Stimulated activated CD4-positive, alpha-beta T cell treated with anti-CD3 and anti-CD28 coated beads, TNF-alpha, amount 100 ng/mL, for 4 hours (primary cell): ENCODE measurements around the gene MIPOL1.
A peak's percentile ranks its signal among the peaks of the same experiment; 100 is the strongest.

Experiments used
- DNase-seq, 3 experiments: peaks; one replicate each; pipeline ENCODE4 v3.0.0-alpha.2; 2020; ENCODE audit warnings: low read depth in 3 of 3

MIPOL1 gene

DNA sequence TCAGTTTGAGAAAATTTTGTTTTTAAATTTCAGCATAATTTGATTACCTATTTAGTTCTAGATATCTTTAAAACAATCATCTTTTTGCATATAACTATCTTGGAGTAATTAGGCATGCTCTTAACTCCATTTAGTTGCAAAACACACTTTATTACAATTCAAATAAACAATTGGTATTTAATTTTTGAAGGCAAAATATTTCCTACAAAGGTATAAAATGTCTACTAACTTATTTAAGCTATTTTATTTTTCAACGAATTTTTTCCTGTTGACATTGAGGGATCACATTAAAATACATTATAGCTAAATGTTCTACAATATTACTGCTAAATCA is 389.0 kb downstream of the MIPOL1 start:
- DNase-seq, result no peak

DNA sequence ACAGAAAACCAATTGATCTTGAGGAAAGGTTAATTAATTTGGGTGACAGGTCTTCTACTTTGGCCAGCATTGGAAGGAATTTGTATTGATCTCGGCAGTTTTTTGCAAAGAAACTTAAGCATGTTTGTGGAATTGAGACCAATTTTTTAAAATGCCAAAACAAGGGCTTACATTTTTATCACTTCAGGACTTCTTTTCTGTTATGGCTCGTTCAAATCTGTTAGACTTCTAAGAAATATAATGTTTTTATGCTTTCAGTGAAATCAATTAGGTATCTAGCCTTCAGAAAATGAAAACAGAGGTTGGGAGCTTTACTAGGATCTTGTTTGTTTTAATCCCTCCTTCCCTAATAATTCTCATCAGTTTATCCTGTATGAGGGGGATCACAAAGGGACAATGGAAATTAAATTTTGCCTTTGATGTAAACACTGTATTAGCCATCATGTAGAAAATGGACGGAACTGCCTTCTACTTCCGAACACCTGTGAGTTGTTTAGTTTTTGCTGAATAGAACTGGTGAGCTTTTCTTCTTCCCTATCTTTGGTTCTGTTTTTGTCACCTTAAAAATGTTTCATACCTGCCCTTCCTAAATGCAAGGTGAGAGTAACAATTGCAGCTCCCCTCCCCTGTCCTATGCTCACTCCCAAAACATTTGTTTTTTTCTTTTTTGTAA is 389.5 kb downstream of the MIPOL1 start:
- DNase-seq, result no peak

DNA sequence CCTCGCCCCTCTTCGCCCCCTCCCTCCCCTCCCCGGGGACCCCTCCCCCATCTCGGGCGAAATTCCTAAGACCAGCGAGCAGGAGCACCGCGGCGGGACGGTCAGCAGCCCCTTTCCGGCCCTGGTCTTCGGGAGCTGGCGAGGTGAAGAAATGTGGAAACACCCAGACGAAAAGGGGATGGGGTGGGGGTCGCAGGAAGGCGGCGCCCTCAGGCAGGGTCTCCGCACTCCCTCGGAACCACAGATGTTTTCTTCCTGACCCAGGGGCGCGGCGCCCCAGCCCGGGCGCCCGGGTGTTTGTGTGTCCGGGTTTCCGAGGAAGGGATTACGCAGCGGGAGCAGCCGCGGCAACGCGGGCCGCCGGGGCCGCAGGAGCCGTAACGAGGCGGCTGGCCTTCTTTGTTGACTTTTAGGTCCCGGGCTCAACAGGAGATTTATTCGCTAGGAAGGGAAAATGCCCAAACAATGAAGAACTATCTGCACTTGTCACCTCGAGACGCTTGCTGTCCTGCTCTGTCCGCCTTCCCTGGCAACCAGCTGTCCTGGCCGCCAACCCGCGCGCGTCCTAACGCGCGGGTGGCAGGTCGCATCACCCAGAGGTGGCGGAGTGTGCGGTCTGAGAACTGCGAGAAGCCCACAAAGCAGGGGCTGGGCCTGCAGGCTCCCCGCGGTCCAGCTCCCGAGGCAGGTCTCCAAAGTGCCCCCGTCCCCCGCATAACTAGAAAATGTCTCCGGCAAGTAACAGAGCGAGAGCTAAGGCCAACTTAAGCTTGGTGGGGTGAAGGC is 390.3 kb downstream of the MIPOL1 start:
- no peak for DNase-seq

DNA sequence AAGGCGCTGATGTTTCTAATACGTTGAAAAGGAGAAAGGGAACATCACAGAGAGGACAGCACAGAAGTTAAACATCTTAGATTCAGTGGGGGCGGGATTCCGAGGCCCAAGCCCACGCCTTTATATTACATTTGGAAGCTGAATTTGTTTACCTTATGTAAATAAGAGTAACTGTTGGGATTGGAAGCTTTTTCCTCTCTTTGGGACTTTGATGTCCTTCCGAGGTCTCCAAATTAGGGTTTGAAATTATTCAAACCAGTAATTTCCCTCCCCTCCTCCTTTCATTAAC is 390.9 kb downstream of the MIPOL1 start:
- no peak for DNase-seq

DNA sequence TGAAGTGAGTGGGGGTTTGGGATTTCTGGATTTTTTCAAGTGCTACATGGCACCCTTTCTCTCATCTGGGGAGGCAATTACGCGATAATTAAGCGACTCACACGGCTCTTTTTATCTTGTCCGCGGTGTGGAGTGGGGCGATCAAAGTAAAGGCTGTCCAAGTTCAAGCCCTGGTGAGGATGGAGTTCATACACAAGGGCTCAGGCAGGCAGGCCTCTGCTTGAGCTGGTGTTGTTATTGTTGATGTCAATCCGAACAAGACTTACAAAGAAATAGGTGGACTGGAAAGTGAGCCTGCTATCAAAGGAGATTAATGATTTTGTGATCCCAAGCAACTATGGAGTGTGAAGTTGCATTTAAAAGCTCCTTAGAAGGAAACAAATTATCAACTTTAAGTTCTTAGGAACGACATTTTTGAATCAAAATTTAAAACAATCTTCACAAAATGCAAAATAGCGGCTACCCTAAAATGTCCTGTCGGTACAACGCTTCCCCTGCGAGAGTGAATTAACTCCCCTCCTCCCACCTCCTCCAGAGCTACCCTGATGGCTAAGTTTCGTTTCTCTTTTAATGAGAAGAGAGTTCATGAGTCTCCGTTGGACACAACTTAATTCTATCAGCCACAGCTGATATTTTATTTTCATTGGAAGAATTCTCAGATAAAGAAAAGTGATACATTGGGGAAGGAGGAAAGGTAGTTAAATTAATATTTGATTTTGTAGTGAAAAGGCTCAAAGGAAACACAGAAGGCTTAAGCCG is 391.4 kb downstream of the MIPOL1 start:
- DNase-seq, result no peak

DNA sequence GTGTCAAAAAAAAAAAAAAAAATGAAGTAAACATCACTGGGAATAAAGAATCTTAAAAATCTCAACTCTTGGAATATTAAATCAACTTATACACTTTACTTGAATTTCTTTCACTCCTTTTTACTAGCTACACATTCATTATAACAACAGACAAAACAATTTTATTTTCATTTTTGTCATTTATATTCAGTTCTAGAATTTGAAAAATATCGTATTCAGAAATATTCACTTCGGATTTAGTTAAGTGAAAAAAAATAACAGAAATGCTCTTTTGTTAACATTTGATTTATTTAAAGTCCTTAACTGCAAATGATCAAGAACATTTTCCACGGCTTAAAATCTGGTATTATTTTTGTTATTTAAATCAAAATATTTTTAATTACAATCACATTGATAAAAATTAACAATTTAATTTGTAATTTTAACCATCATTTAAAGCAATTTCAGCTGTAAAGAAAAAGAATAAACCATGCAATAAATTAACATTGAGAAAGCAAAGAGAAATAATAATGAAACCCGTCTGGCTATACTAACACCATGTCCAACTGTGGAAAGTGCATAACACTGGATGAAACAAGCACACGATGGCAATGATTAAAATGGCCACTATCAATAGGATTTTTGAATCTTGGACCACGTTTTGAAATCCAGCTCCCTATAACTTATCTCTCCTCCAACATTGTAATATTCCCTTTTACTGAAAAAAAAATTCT is 392.1 kb downstream of the MIPOL1 start:
- DNase-seq, result no peak

DNA sequence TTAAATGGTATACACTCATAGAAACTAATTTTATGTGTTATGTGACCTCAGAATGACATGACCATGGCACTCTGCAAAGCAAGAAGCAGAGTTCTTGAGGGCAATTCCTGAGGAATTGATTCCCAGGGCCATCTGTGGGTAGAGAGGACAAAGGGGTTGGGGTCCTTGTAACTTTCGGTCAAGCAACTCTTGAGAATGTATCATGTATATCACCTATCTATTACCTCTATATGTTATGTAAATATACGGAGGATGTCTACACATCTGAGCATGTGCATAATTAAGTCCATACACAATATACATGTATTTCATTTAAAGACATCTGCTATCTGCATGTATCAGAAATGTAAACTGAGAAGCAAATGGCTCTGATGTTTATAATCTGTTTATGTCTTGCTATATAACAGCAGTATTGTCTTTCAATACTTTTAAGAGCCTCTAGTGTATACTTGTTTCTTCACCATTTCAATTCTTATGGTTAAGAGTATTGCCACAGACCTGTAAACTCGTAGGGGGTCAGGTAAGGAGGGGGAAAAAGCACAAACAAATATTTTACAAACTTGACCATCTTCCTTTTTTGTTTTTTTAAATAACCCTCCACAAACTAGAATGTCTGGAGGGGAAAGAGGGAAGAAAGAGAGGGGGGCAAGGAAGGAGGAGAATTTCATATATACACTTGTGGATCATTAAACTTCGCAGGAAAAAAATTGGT is 392.8 kb downstream of the MIPOL1 start:
- DNase-seq, result no peak

DNA sequence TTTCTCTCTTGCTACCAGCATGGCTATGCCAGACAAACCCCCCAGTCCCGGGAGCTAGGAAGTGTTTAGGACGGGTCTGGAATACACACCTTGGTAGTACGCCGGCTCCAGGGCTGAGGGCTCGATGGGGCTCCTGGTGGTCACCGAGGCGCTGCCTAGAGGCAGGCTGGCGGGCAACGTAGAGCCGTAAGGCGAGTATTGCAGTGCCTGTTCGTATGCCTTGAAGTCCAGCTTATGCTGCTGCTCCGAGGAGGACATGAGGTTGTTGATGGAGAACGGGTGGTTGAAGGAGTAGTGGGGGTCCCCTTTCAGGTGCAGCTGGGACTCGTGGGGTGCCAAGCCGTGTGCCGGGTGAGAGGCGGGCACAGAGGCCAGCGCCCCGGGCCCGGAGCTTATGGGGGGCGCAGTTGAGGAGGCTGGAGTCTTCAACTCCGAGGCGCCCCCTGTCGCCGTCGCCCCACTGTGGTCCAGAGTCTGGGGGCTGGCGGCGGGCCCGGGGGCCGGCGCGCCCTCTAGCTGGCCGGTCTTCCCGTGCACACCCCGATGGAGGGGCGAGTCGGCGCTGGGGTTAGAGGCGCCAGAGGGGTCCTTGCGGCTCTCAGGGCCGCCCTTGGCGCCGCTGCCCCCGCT is 393.7 kb downstream of the MIPOL1 start:
- no peak for DNase-seq

DNA sequence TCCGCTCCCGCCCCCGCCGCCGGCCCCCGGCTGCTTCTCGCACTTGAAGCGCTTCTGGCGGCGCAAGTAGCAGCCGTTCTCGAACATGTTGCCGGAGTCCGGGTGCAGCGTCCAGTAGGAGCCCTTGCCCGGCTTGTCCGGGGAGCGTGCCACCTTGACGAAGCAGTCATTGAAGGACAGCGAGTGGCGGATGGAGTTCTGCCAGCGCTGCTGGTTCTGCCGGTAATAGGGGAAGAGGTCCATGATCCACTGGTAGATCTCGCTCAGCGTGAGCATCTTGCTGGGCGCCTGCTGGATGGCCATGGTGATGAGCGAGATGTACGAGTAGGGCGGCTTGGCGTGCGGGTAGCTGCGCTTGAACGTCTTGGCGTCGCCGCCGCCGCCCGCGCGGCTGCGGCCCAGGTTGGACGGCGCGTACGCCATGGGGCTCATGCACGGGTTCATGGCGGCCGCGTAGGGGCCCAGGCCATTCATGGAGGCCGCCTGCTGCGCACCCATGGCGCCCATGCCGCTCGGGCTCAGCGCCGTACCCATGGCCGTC is 394.3 kb downstream of the MIPOL1 start:
- no peak for DNase-seq

DNA sequence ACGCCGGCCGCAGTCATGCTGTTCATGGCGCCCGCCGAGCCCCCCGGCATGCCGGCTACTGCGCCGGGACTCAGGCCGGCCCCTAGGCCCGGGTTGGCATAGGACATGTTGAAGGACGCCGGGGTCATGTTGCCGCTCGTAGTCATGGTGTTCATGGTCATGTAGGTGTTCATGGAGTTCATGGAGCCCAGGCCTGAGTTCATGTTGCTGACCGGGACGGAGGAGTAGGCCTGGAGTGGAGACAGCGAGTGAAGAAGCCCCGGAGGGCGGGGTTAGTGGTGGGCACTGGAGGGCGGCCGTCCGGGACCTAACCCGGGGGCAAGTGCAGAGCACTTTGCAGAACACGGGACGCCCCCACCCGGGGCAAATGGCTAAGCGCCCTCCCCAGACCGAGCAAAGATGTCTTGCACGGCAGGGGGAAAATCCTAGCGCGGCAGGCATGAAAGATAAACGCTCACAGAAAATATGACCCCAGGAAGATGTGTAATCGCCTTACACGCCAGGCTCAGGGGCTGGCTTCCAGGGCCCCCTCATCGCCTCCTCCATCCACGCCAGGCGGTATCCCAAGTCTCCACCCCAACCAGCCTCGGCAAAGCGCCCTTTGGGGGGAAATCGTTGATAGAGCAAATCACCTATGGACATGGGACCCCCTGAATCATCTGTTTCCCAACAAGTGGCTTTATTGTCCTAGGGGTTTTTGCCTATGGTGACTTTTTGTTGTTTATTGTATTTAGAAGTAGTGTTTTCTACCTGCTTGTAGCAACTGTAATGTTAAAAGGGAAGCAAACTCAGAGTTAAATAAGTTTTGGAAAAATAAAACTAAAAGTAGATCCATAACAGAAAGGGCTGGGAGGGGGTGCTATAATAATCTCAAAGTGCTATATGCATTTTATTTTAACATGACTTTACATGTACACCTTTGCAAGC is 395.0 kb downstream of the MIPOL1 start:
- DNase-seq, result no peak

DNA sequence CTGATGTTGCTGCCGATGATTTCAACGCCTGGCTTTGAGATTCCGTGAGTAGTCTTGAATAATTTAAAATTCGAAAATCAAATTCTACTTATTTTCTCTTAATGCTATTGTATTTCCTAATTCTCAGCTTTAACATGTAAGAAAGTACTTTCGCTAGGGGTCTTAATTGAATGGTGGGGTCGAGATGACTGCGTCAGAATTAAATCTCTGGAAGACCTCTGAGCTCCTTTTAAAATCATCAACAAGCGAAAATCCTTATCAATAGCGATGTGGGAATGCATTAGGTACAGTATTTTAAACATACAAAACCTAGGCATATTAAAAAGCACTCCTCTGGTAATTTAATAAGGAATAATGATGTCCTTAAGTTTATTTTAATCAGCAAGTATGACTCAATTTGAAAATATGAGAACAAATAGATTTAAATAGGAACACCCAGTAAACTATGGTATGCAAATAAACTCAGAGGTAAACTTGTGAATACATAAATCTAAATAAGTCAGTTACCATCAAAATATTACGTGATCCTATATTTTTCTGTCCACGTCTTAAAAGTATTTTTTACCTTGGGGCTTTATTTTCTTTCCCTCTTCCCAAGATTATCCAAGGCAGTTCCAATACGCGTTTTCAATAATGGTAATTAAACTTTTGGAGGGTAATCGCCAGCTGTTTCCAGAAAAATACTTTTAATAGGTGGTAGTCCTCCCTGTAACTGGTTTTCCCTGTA is 395.9 kb downstream of the MIPOL1 start:
- DNase-seq, result no peak

DNA sequence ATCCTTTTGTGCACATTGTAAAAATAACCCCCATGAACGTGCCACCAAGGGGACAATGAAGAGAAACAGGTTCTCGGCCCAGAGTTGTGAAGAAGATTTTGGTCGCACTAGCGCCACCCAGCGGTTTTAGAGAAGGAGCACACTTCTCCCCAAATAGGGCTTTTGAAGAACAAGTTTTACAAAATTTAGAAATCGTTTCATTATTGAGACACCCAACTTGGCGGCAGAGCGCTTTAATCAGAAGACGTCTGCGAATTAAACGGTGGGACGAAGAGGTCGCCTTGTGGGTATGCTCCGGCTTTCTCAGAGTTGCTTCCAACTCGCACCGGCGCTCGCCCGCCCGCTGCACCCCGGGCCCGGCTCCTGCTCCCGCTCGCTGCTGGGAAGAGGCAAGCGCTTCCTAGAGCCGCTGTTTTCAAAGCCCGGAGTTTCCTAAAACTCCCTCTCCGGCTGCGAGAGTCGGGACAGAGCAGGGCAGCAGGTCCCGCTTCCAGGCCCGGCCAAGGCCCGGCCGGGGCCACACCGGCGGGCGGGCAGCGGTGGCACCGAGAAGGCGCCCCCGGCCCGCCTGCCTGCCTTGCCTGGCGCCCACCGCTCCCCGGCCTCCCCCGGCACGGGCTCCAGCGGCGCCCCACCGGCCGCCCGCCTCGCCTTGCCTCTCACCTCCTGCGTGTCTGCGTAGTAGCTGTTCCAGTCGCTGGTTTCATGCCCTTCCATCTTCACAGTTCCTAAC is 396.7 kb downstream of the MIPOL1 start:
- no peak for DNase-seq

DNA sequence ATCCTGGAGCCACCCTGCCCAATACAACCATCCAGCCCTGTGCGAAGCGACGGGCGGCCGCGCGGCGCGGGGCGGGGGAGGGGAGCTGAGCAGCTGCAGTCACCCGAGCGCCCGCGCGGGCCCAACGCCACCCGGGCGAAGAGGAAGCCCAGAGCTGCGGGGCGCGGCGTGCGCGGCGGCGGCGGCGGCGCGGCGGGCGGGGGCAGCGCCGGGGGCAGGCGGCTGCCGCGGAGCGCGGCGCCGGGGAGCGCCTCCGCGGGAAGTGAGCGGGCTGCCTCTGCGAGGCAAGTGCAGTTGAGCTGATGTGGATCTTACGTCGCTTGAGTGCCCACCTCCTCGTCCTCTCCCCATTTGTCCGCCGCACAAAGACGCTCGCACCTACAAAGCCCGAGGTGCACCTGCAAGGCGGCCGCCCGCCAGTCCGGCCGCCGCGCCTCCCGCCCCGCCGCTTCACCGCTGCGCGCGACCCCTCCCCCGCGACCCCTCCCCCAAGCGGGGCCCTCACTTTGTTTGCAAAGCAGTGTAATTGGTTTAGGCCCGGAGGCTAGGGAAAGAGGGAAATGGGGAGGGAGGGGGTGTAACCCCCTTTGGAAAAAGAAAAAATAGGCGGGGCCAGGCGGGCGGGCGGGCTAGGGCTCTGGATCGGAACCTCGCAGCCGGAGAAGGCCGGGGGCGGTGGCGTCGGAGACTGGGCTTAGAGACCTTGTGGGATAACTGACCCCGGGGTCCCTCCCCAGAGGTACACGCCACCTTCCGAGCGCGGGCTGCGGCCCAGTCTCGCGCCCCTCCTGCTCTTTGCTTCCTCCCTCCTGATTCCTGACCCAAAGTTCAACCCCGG is 397.5 kb downstream of the MIPOL1 start, which contains the start of the genes FOXA1 and TTC6:
Gene FOXA1 (minus strand): TSS at position 279 of the 838 bp plus-strand sequence. CDS start 277 bp downstream, at position 2.
Gene TTC6 (plus strand): TSS at position 659 of the 838 bp plus-strand sequence. CDS start 26,436 bp downstream, outside the sequence.
- no peak for DNase-seq

DNA sequence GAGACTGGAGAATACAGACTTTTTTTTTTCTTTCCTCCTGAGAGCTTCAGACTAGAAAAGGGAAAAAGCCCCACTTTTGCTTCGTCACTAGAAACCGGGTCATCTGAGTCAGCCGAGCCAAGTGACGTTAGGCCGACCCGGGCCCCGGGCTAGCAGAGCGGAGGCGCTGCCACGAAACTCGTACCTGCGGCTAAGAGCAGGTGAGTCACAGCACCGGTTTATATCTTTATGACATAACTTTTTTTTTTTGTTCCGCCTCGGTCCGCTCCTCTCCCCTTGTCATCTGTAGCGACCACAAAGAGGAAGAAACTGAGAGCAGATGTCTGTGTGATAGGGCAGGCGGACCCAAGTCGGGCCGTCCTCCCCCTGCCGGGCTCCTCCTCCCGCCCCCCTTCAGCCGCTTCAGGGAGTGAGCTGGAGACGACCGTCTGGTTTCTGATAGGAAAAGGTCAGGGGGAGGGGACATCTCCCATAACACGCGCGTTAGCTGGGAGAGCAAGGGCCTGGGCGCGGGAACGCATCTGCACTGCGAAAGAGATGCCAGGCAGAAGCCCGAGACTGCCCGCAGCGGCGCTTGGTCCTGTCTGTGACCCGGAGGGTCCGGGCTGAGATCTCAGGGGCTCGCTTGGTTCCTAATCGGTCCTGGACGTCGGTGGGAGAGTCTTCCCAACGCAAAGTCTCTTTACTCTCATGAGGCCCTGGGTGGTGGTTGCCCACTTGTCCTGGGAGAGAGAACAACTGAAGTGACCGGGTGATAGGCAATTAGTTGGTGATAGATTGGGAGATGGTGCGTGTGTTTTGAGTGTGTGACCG is 398.3 kb downstream of the MIPOL1 start:
- peak; percentile 41 to 51 (median 41) for DNase-seq

DNA sequence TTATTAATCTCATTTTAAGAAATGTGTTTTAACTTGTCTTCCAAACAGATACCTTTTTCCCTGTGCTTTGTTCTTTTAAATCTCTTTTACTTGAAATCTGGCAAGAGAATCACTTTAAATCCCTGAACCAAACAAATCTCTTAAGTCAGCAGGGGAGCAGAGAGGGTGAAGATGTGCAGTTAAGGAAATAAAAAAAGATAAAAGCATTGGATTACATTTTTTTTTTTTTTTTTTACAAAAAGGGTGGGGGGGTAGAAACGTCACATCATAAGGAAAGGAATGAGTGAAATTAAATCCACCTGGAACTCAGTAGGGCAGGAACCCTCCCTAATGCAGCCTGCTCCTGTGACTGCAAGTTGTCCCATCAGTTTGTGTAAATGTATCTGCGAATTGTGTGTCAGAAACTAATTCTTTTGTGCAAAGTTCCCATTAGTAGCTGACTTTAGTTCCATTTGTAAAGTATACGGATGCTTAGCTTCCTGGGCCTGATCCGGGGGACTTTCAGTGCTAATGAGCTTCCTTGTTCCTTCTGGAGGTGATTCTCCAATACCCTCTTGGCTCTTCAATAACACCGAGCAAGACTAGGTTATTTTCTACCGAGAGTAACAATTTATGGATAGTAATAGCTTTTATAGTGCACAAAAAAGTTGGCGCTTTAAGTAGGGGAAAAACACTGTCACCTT is 399.2 kb downstream of the MIPOL1 start:
- no peak for DNase-seq

DNA sequence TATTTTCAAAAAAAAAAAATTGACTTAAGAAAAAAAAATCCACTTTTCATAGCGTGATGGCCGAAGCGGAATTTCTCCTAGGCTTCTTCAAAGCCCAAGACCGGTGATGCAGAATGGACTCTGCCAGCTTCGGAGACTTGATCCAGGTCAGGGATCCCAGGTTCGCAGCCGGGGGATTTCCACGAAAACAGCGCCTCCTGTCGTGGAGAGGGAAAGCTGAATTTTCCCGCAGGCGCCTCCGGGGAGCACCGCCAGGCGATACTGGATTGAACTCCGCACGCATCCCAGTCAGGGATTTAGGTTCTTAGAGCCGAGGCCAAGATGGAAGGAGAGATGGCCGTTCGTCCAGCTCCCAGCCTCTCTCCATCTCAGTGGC is 399.8 kb downstream of the MIPOL1 start:
- no peak for DNase-seq
